ENCODE results near the gene PI4K2B. TPM values are rescaled to one million over a fixed set of nuclear protein-coding genes. Genes with fewer than 3 reads are reported as not detected.
"Not testable (repeated sequence)": the region's sequence is repeated elsewhere in the genome, so short reads cannot be mapped to it uniquely, and the experiment has no call there.

The PI4K2B gene
- total RNA-seq, 1 donor: 14.7 TPM

- H3K27me3 ChIP-seq (ENCODE audit: insufficient read depth, low read length): no peaks in the 10 kb centered on the region
- H3K4me1 ChIP-seq (ENCODE audit: insufficient read depth, low read length): peaks cover 31% of the 10 kb centered on the region
- peaks cover 6% of the 10 kb centered on the region for H3K9me3 ChIP-seq (ENCODE audit: low read depth, low read length)
- H3K4me3 ChIP-seq (ENCODE audit: low read length): peak overlapping the region; percentile 96
Observed at GRCh38 chr4:25234390-25235370, 847 bp downstream of the PI4K2B start.

DNA sequence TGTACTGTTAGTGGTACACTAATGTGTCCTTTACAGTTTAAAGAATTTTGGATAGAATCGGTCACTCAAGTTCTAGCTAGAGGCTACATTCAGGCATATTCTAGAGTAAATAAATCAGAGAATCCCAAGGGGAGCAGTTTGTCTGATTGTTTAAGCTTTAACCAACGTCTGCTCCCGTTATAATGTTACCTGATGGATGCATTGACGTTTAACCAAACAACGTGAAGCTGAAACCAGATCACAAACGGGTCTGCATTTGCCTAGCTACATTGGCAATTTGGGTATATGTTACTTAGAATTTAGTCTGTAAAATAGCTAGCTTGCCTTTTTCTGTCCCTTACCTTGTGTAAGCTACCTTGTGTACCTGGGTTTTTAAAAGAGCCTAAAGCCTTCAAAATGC, 1.6 kb downstream of the PI4K2B start:
- peaks cover 38% of the 10 kb centered on the region for H3K4me1 ChIP-seq (ENCODE audit: insufficient read depth, low read length)
- peak overlapping the region; percentile 96 for H3K4me3 ChIP-seq (ENCODE audit: low read length)
- H3K27me3 ChIP-seq (ENCODE audit: insufficient read depth, low read length): no peaks in the 10 kb centered on the region
- peaks cover 6% of the 10 kb centered on the region for H3K9me3 ChIP-seq (ENCODE audit: low read depth, low read length)

DNA sequence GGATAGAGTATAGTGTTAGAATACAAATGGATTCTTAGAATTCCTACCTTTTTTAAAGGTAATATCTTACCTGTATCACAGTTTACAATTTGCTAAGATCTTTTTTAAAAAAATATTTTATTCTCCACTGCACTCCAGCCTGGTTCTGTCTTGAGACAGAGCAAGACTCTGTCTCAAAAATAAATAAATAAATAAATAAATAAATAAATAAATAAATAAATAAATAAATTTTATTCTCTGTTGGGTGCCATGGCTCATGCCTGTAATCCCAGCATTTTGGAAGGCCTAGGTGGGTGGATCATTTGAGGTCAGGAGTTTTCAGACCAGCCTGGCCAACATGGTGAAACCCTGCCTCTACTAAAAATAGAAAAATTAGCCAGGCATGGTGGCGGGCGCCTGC, 2.2 kb downstream of the PI4K2B start:
- not testable (repeated sequence) for H3K9me3 ChIP-seq (ENCODE audit: low read depth, low read length); H3K4me3 ChIP-seq (ENCODE audit: low read length); H3K27me3 ChIP-seq (ENCODE audit: insufficient read depth, low read length)
- peaks cover 45% of the 10 kb centered on the region for H3K4me1 ChIP-seq (ENCODE audit: insufficient read depth, low read length)

DNA sequence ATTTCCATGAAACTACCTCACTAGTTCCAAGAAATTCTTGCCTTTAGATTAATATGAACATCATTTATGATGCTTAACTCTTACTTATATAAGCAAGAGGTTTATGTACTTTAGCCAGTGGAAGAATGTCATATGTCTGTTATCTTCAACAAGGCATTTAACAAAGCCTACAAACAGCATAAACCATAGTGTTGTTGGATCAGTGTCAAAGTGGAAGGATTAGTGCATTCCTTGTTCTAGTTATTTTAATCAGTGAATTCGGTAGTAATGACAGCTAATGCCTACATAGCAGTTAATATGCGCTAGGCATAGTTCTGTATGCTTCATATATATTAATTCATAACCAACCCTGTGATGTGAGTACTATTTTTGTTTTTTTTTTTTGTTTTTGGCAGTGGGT, 3.1 kb downstream of the PI4K2B start:
- Histone ChIP-seq H3K9me3 (ENCODE audit: low read depth, low read length) (peaks cover 6% of the 10 kb centered on the region), H3K27me3 (ENCODE audit: insufficient read depth, low read length) (no peaks in the 10 kb centered on the region), H3K4me1 (ENCODE audit: insufficient read depth, low read length) (peaks cover 45% of the 10 kb centered on the region), H3K4me3 (ENCODE audit: low read length) (no peak overlapping the region)

GRCh38 chr4:25238052-25238451, 4.2 kb downstream of the PI4K2B start:
- H3K27me3 ChIP-seq (ENCODE audit: insufficient read depth, low read length): no peaks in the 10 kb centered on the region
- H3K4me3 ChIP-seq (ENCODE audit: low read length): no peak overlapping the region
- peaks cover 44% of the 10 kb centered on the region for H3K4me1 ChIP-seq (ENCODE audit: insufficient read depth, low read length)
- peaks cover 3% of the 10 kb centered on the region for H3K9me3 ChIP-seq (ENCODE audit: low read depth, low read length)

- not testable (repeated sequence) for H3K27me3 ChIP-seq (ENCODE audit: insufficient read depth, low read length); H3K4me3 ChIP-seq (ENCODE audit: low read length); H3K9me3 ChIP-seq (ENCODE audit: low read depth, low read length)
- peaks cover 38% of the 10 kb centered on the region for H3K4me1 ChIP-seq (ENCODE audit: insufficient read depth, low read length)
Observed at GRCh38 chr4:25239528-25239927, 5.7 kb downstream of the PI4K2B start.

- peaks cover 33% of the 10 kb centered on the region for H3K4me1 ChIP-seq (ENCODE audit: insufficient read depth, low read length)
- not testable (repeated sequence) for H3K4me3 ChIP-seq (ENCODE audit: low read length); H3K27me3 ChIP-seq (ENCODE audit: insufficient read depth, low read length); H3K9me3 ChIP-seq (ENCODE audit: low read depth, low read length)
Observed at GRCh38 chr4:25240754-25241210, 6.9 kb downstream of the PI4K2B start.

DNA sequence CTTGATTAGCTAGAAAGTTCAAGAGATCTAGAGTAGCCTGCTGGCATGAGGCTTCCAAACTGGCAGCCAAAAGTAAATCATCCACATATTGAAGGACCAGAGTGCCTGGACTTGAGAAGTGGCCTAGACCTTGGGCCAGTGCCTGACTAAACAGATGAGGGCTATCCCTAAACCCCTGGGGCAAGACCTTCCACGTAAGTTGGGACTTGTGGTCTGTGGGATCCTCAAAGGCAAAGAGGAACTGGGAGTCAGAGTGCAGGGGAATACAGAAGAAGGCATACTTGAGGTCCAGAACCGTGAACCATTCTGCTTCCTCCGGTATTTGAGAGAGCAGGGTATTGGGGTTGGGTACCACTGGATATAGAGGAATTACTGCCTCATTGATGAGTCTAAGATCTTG, 8.4 kb downstream of the PI4K2B start:
- peaks cover 21% of the 10 kb centered on the region for H3K4me1 ChIP-seq (ENCODE audit: insufficient read depth, low read length)
- H3K27me3 ChIP-seq (ENCODE audit: insufficient read depth, low read length); H3K9me3 ChIP-seq (ENCODE audit: low read depth, low read length); H3K4me3 ChIP-seq (ENCODE audit: low read length): not testable (repeated sequence)

GRCh38 chr4:25245181-25245580, 11.3 kb downstream of the PI4K2B start:
- H3K9me3 ChIP-seq (ENCODE audit: low read depth, low read length): no peaks in the 10 kb centered on the region
- H3K4me1 ChIP-seq (ENCODE audit: insufficient read depth, low read length): peaks cover 16% of the 10 kb centered on the region
- H3K27me3 ChIP-seq (ENCODE audit: insufficient read depth, low read length): no peaks in the 10 kb centered on the region
- no peak overlapping the region for H3K4me3 ChIP-seq (ENCODE audit: low read length)

GRCh38 chr4:25246680-25247611, 13.1 kb downstream of the PI4K2B start:
- no peak overlapping the region for H3K4me3 ChIP-seq (ENCODE audit: low read length)
- peaks cover 8% of the 10 kb centered on the region for H3K4me1 ChIP-seq (ENCODE audit: insufficient read depth, low read length)
- no peaks in the 10 kb centered on the region for H3K9me3 ChIP-seq (ENCODE audit: low read depth, low read length)
- no peaks in the 10 kb centered on the region for H3K27me3 ChIP-seq (ENCODE audit: insufficient read depth, low read length)

GRCh38 chr4:25248875-25249274, 15.0 kb downstream of the PI4K2B start:
- H3K4me3 ChIP-seq (ENCODE audit: low read length); H3K9me3 ChIP-seq (ENCODE audit: low read depth, low read length); H3K27me3 ChIP-seq (ENCODE audit: insufficient read depth, low read length): not testable (repeated sequence)
- H3K4me1 ChIP-seq (ENCODE audit: insufficient read depth, low read length): peaks cover 13% of the 10 kb centered on the region

GRCh38 chr4:25249494-25249893, 15.7 kb downstream of the PI4K2B start:
- H3K4me3 ChIP-seq (ENCODE audit: low read length): not testable (repeated sequence)
- peaks cover 13% of the 10 kb centered on the region for H3K4me1 ChIP-seq (ENCODE audit: insufficient read depth, low read length)

DNA sequence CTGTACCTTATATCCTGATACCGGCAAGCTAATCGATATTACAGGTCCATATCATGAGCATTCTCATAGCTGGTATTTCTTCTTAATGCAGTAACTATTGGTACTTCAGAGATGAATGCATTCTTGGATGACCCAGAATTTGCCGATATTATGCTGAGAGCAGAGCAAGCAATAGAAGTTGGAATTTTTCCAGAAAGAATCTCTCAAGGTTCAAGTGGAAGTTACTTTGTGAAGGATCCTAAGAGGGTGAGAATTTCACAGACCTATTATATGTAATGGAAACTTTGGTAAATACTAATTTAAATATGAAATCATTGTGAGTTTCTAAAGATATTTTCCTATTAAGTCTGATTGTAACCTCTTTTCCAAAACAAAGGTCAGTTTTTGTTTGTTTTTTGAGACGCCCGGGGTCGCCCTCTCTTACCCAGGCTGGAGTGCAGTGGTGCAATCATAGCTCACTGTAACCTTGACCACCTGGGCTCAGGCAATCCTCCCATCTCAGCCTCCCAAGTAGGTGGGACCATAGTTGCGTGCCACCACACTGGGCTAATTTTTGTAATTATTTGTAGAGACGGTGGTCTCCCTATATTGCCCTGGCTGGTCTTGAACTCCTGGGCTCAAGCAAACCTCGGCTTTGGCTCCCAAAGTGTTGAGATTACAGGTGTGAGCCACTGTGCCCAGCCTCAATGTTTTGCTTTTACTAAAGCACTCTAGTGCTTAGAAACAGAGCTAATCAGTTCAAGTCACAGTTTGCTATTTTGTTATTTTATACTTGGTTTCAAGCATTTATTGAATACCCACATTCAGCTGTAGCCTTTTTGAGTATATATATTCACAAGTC, 18.6 kb downstream of the PI4K2B start:
- Histone ChIP-seq H3K4me3 (ENCODE audit: low read length) (no peak overlapping the region), H3K27me3 (ENCODE audit: insufficient read depth, low read length) (no peaks in the 10 kb centered on the region), H3K4me1 (ENCODE audit: insufficient read depth, low read length) (peaks cover 10% of the 10 kb centered on the region), H3K9me3 (ENCODE audit: low read depth, low read length) (no peaks in the 10 kb centered on the region)

More at GRCh38 chr4:25249494-25249893, 15.7 kb downstream of the PI4K2B start:
- H3K27me3 ChIP-seq (ENCODE audit: insufficient read depth, low read length); H3K9me3 ChIP-seq (ENCODE audit: low read depth, low read length): not testable (repeated sequence)

- H3K27me3 ChIP-seq (ENCODE audit: insufficient read depth, low read length): no peaks in the 10 kb centered on the region
- H3K4me3 ChIP-seq (ENCODE audit: low read length): no peak overlapping the region
- no peaks in the 10 kb centered on the region for H3K9me3 ChIP-seq (ENCODE audit: low read depth, low read length)
- peaks cover 5% of the 10 kb centered on the region for H3K4me1 ChIP-seq (ENCODE audit: insufficient read depth, low read length)
Observed at GRCh38 chr4:25253071-25253445, 19.2 kb downstream of the PI4K2B start.

Measured in mononuclear cell (primary cell).